Endothelial cell of umbilical vein (primary cell): ENCODE results near the gene IQSEC2.

Experiments used
- EZH2 ChIP-seq: IDR thresholded peaks from 2 replicates; pipeline ENCODE4 v1.6.1; 2012; ENCODE audit warnings: borderline replicate concordance, low read depth, mild to moderate bottlenecking, moderate library complexity, low read length, inconsistent platforms; ENCODE audit not compliant: severe bottlenecking
- FOS ChIP-seq: IDR thresholded peaks from 2 replicates; pipeline ENCODE4 v1.6.1; 2011; ENCODE audit warnings: mild to moderate bottlenecking, low read length, moderate library complexity, borderline replicate concordance; ENCODE audit not compliant: insufficient read depth
- POLR2A ChIP-seq: IDR thresholded peaks from 2 replicates; pipeline ENCODE4 v1.6.1; 2012; ENCODE audit warnings: low read depth, mild to moderate bottlenecking, control low read depth, low read length
- POLR2AphosphoS5 ChIP-seq: IDR thresholded peaks from 2 replicates; pipeline ENCODE4 v1.6.1; 2012; ENCODE audit warnings: low read depth, mild to moderate bottlenecking, control low read depth, low read length, moderate library complexity; ENCODE audit not compliant: insufficient read depth
- TF ChIP-seq, protein P1 (sequence below), 2 donors: IDR thresholded peaks; 1 replicate in 1 of 2; 2 replicates in 1 of 2; pipeline ENCODE4 v1.5.1; 2011; ENCODE audit warnings: low read length in 2 of 2, mild to moderate bottlenecking in 2 of 2, moderate library complexity in 2 of 2, control low read depth in 1 of 2, inconsistent platforms in 1 of 2, low read depth in 1 of 2; ENCODE audit not compliant: insufficient read depth in 1 of 2; ENCODE audit errors: extremely low read depth in 1 of 2
- TF ChIP-seq, protein P2 (sequence below): IDR thresholded peaks from 2 replicates; pipeline ENCODE4 v1.6.1; 2011; ENCODE audit not compliant: insufficient read depth, insufficient read length

DNA sequence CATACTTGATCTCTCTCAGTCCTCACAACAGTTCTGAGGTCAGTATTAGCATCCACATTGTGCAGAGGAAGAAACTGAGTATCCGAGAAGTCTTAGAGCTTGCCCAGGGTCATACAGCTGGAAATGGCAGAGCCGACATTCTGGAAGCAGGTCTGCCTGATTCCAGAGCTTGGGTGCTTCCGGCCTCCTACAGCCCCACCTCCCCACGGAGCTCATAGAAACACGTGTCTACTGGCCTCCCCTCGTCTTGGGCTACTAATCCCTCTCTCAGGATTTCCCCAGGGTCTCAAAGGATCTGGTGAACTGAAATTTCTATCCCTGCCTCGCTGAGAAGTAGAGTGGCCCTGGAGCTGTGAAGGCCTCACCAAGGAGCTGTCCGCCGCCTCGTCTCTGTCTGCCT is 44.3 kb downstream of the IQSEC2 start:
- TF ChIP-seq, protein P1, sequence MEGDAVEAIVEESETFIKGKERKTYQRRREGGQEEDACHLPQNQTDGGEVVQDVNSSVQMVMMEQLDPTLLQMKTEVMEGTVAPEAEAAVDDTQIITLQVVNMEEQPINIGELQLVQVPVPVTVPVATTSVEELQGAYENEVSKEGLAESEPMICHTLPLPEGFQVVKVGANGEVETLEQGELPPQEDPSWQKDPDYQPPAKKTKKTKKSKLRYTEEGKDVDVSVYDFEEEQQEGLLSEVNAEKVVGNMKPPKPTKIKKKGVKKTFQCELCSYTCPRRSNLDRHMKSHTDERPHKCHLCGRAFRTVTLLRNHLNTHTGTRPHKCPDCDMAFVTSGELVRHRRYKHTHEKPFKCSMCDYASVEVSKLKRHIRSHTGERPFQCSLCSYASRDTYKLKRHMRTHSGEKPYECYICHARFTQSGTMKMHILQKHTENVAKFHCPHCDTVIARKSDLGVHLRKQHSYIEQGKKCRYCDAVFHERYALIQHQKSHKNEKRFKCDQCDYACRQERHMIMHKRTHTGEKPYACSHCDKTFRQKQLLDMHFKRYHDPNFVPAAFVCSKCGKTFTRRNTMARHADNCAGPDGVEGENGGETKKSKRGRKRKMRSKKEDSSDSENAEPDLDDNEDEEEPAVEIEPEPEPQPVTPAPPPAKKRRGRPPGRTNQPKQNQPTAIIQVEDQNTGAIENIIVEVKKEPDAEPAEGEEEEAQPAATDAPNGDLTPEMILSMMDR (IDR thresholded peaks at IDR 0.05; ENCODE audit: extremely low read depth in 1 of 2, insufficient read depth in 1 of 2, low read depth in 1 of 2, low read length in 2 of 2): no peak
- TF ChIP-seq POLR2A (no peak), EZH2 (no peak), POLR2AphosphoS5 (no peak), FOS (no peak)
- TF ChIP-seq, protein P2, sequence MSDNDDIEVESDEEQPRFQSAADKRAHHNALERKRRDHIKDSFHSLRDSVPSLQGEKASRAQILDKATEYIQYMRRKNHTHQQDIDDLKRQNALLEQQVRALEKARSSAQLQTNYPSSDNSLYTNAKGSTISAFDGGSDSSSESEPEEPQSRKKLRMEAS: no peak
